ENCODE results near the gene AP5S1. TPM values are rescaled to one million over a fixed set of nuclear protein-coding genes. Genes with fewer than 3 reads are reported as not detected.

The AP5S1 gene
- total and polyA plus RNA-seq, 10 of the 15 experiments (the other 5 are each of a cell fraction or from before 2014, with no cell fraction given): 3.8 to 13.2 (median 7.8) TPM

GRCh38 chr20:3775457-3776108, 44.8 kb upstream of the AP5S1 start:
- ChIA-PET POLR2A (no interaction called here), SMC1A (ENCODE audit: uncharacterized antibody, unreplicated experiment) (interaction anchor here (0.6 kb wide), 1 partner anchor 186 kb away, joined by 3 read pairs; no protein-coding TSS in a partner anchor)

More at GRCh38 chr20:3775457-3776108, 44.8 kb upstream of the AP5S1 start:
- 50% methylated on average over 4 of the region's 4 CpGs for WGBS (ENCODE audit: insufficient coverage, insufficient replicate concordance, low lambda C conversion rate, missing lambda C conversion rate)
- CTCF ChIA-PET: no interaction called here
- DNase-seq (ENCODE audit: low read depth, low spot score) (no peak), FAIRE-seq (no peak), ATAC-seq (no peak)
- no peaks in the 10 kb centered on the region for H3K36me3 ChIP-seq (ENCODE audit: control insufficient read depth in 2 of 2, insufficient read depth in 2 of 2, low read length in 1 of 2)
- no peak overlapping the region for H3K27ac ChIP-seq (ENCODE audit: control insufficient read depth, insufficient read depth)
- H3K27me3 ChIP-seq (replicated peaks in 1 of 2; ENCODE audit: control insufficient read depth in 2 of 2, insufficient read depth in 2 of 2, low read length in 1 of 2): peaks cover 12 to 16% of the 10 kb centered on the region in 2 experiments
- RAD21 ChIA-PET (ENCODE audit: unreplicated experiment): no interaction called here
- H3K9me3 ChIP-seq (replicated peaks; ENCODE audit: control insufficient read depth, insufficient read depth, low read length): no peaks in the 10 kb centered on the region; the same call in 2 of the 3 replicates
- no peaks in the 10 kb centered on the region for H4K20me1 ChIP-seq (ENCODE audit: control insufficient read depth, insufficient read depth)
- H2AFZ ChIP-seq (ENCODE audit: control insufficient read depth, low read depth, low read length): no peak overlapping the region
- no TSS peak for BruUV-seq (replicated peaks)
- no peak for TF ChIP-seq TBL1XR1 (IDR thresholded peaks at IDR 0.05; ENCODE audit: low read depth, low read length)
- no peak for TF ChIP-seq ATF7 (IDR thresholded peaks at IDR 0.05; ENCODE audit: low read depth)
- no peak for TF ChIP-seq ZBTB33 (IDR thresholded peaks at IDR 0.05)
- TF ChIP-seq RBBP5 (conservative IDR thresholded peaks at IDR 0.05): no peak
- TF ChIP-seq FOS (IDR thresholded peaks at IDR 0.05; ENCODE audit: borderline replicate concordance, extremely low read depth, insufficient read length): no peak
- no peak for TF ChIP-seq WRNIP1 (IDR thresholded peaks at IDR 0.05; ENCODE audit: borderline replicate concordance, low read depth, low read length)
- no peak for TF ChIP-seq ZNF24 (IDR thresholded peaks at IDR 0.05)
- TF ChIP-seq TCF3 (IDR thresholded peaks at IDR 0.05; ENCODE audit: borderline replicate concordance, insufficient read depth, low read depth, low read length): no peak
- TF ChIP-seq TAF1 (IDR thresholded peaks at IDR 0.05; ENCODE audit: borderline replicate concordance, low read depth, low read length): no peak
- TF ChIP-seq NBN (IDR thresholded peaks at IDR 0.05): no peak
- TF ChIP-seq SIN3A (IDR thresholded peaks at IDR 0.05; ENCODE audit: low read depth, low read length): no peak
- TF ChIP-seq E2F8 (IDR thresholded peaks at IDR 0.05; ENCODE audit: low read depth, partially characterized antibody): no peak
- TF ChIP-seq REST (IDR thresholded peaks at IDR 0.05; ENCODE audit: low read depth, low read length): no peak
- no peak for TF ChIP-seq ZNF207 (IDR thresholded peaks at IDR 0.05; ENCODE audit: borderline replicate concordance)
- no peaks in the 10 kb centered on the region for H3K79me2 ChIP-seq (ENCODE audit: control insufficient read depth, insufficient read depth, low read length)
- H3K4me1 ChIP-seq (ENCODE audit: control insufficient read depth, insufficient read depth, low read length): peaks cover 12% of the 10 kb centered on the region
- in situ Hi-C loops (cut with MboI) (no loop called here), intact Hi-C loops (cut with micrococcal nuclease; ENCODE audit: unreplicated experiment) (no loop called here)
- H3K9ac ChIP-seq (ENCODE audit: control insufficient read depth, insufficient read depth, low read length): no peak overlapping the region
- H3K4me2 ChIP-seq (ENCODE audit: control insufficient read depth, insufficient read depth): no peak overlapping the region
- no peak overlapping the region for H3K4me3 ChIP-seq
